HG02973 (cell line): ENCODE measurements around the gene PALM2AKAP2.

Experiments
- ATAC-seq: cut with Tn5 transposase; IDR thresholded peaks from one replicate; pipeline ENCODE4 v1.9.1; 2021; ENCODE audit warnings: moderate library complexity; ENCODE audit not compliant: unreplicated experiment

Gene PALM2AKAP2

DNA sequence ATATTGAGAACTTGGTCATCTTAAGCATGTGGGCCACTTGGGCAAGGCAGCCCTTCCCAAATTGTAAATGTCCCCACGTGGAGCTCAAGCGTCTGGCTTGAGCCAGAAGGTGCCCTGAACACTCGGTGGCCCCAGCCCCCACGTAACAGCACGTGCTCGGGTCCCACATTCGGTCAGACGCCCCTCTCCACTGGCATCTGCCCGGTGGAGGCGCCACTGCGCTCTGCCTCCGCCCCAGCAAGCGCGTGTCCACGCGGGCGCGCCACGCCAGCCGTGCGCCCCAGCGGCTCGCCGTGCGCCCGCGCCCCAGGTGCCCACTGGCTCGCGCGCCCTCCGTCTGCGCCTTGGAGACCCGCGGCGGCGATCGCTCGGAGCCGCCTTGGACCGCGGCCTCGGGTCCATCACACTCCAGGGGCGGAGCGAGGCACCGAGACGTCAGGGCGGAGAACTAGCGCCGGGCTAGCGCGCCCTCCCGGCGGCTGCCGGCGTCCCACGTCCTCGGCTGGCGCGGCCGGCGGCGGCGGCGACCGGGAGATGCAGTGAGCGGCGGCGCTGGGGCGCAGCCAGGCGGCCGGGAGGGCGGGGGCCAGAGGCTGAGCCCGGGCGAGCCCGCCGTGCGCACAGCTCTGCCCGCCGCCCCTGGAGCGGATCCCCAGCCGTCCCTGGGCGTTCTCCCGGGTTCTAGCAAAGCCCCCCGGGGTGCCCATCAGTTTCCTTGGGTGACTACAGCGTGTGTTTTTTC lies at the start of gene PALM2AKAP2:
Gene PALM2AKAP2, plus strand, starts transcription at position 488 of the 742 bp plus-strand sequence. CDS start 291 bp downstream, outside the sequence.
- ATAC-seq = no peak

DNA sequence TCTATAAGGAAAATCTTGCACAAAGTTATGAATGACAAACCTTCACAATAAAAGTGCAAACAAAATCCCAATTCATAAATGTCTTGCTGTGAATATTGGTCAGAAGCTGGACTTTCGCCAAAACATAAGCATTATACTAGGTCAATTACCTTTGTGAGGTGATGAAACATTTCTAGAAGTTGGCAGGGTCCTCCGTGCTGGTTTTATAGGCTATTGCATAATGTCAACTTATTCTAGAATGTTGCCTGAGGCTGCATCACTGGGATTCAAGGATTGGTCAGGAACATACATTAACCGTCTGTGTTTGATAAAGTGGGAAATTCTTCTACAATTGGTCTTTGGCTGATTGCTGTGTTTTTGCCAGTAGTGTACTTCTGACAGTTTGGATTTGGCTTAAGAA lies 49.8 kb upstream of the PALM2AKAP2 start:
- no peak for ATAC-seq

DNA sequence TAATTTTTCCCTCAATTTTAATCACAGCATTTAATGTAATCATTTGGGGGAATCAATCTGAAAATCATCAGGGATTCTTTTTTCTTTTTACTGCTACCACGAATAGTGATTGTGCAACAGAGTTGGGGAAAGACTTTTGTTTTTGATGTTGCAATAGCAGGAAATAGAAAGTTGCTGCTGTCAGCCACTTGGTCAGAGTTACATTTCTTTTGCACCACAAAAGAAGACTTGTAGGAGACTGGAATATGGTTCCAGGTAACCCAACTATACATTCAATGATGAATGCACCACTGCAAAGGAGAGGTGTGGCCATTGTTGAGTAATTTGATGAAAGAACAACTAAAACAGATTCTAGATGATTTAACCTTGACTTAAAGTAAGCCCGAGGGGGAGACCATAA lies 46.3 kb upstream of the PALM2AKAP2 start:
- ATAC-seq = no peak

DNA sequence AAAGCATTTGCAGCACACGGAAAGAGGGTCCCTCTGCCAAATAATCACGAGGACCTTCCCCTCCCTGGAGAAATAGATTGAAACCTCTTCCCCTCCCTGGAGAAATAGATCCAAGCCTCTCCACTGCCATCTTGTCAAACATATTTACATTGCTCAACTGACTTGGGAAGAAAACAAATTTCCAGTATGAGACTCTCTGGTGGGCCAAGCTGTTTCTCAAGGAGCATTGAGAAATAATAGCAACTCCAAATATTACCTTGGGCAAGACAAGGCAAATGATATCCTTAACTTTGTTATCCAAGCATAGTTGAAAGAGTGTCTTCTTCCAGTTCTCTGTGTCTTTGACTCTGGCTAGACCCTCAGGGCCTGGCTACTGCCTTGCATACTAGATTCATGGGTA lies 45.2 kb upstream of the PALM2AKAP2 start:
- no peak for ATAC-seq

DNA sequence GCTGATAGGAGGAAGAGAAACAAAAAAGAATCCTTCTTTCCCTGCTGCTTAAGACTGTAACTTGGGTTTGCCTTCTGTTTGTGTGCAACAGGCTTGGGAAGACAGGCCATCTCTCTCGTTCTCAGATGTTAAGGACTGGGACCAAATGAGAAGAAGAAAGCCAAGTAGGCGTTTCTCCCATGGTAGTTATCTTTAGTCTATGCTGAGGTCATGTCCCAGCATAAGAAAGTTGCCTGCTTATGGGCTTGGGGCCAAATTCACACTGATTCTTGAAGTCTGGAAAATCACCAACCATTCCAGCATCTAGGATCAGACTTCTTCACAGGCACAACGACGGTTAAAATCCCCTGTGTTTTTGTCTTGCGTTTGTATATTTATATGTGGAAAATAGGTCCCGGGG lies 44.2 kb upstream of the PALM2AKAP2 start:
- ATAC-seq = no peak

DNA sequence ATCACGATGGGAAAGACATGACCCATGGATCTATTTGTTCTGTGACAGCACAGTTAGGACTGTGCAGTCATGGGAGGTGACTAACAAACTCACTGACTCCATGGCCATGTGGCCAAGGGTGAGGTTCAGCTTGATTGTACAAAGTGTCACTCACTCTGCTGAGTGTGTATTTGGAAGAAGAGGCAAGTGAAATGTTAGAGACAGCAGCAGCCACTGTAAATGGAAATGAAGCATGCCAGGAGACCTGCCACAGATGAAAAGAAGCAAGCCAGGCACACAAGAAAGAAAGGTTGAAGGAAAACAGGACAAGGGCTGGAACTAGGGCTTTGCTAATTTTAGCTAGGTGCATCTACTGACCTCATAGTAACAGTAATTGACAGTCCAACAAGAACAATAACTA lies 42.7 kb upstream of the PALM2AKAP2 start:
- ATAC-seq = no peak

DNA sequence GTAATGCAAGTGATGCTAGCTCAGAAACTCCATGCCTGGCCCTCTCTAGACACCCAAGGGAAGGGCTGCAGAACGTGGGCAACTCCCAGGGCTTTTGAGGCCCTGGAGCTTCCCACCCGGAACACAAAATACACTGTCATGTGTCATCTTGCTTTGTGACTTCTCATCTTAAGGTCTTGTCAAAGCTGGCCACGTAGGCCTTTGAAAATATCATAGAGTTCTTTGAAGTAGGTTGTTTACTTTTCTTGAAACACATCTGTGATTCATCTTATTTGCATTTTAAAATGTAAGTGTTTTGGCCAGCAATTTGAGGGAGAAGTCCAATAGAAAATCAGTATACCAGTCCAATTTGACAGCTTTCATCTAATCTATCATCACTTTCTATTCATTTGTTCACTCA lies 40.2 kb upstream of the PALM2AKAP2 start:
- ATAC-seq = no peak

DNA sequence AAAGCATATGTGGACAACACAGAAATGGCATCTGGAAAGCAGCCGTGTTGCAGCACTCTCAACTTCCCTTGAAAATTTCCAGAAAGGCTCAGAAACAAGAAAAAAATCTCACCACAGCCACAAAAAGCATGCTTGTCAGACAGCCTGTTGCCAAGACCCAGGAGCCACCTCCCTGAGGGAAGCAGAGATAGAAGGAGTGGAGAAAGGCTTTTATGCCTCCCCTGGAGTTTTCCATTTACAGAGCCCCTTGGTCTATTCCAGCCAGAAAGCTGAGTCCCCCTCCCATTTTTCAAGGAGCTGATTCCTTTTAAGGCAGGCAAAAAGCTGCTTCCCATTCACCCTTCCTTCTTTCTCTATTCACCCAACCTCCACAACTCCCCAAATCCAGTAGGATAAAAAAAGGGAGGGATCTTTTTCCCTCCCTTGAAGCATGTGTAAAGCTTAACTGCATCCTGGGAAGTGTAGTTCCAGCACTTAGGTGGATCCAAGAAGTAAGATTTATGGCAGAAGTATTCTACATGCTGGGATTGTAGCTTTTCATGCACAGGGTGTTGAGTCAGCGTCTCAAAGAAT lies 37.1 kb upstream of the PALM2AKAP2 start:
- ATAC-seq = no peak

DNA sequence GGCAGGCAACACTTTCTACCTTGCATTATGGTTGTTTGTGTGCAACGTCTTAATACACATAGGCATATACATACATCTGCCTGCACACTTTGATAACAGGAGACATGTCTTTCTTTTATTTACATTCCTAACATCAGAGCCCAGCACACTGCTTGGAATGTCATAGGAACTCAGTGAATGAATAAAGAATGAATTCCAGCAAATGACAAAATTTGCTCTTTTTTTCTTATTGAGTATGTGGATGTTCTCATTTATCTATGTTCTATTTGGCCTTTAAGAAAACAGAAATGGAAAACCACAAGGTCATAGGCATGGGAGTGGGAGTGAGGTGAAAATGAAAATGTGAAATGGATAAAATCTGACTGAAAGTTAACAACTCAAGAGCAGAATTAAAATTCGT lies 36.3 kb upstream of the PALM2AKAP2 start:
- no peak for ATAC-seq

DNA sequence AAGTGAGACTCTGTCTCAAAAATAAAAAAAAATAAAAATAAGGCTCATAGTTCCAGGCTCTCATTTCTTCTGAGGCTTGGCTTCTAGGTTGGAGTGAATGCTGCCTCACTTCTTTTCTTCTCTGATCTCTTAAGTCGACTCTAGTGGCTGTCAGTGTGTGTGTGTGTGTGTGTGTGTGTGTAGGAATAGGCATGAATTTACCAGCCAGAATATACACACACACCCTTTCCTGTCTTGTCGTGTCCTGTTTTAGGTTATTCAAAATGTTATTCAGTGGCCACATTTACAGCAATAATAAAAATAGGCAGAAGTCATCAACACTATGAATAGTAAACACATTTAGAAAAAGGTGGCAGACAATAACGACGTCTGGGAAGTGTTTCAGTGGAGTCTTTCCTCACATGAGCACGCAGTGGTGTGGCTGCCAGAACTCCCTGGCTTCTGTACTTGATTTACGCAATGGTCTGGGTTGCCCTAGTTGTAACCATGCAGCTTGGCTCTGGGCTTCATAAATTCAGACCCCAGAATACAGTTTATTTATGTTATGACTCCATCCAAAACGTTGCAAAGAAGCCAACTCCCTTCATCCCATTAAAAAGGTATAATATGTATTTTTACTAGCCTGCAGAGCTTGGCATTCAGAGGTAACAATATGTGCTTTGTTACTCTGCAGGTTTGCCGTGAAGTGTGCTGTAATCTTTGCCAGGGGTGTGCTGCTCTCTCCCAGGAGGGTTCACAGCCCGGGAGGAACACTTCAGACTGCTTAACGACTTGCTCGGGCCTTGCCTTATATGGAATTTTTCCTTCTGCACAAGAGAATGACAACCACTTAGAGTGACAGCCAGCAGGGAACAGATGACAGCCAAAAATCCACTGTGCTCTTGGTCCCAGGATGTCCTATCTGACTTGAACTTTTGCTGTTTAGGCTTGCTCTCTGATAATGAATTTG lies 34.4 kb upstream of the PALM2AKAP2 start:
- ATAC-seq = no peak

DNA sequence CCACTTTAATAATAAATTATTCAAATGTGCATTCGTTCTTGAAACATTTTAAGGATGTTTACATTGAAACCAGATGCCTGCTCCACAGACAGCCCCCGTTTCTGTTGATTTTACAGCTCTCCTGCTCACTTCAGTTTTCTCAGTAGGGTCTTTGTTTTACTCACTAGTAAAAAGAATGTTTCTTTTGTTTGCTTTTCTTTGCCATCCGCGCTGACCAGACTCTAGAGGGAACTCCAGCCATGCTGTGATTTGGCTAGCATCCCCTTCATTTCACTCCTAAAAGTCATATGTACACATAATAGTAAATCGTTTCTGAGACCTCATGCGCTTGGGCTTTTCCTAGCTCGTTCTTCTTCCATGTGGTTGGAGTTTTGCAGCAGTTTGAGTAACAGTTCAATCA lies 28.7 kb upstream of the PALM2AKAP2 start:
- ATAC-seq = no peak

DNA sequence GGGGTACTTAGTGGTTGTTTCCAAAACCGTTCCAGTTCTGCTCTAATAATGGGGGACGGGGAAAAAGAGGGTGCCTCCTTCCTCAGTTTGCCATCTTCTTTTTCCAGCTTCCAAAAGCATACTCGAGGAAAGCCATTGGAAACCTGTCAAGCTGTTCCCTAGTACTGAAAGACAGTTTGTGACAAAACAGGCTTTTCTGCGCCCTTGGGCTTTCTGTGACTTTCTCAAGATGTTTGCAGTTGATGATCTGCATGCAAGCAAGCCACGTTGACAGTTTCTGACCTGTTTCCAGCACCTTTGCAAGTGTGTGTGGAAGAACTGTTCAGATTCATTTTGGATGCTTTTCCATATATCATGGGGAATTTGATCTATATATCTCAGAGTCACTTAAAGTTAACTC lies 26.7 kb upstream of the PALM2AKAP2 start:
- ATAC-seq = no peak

DNA sequence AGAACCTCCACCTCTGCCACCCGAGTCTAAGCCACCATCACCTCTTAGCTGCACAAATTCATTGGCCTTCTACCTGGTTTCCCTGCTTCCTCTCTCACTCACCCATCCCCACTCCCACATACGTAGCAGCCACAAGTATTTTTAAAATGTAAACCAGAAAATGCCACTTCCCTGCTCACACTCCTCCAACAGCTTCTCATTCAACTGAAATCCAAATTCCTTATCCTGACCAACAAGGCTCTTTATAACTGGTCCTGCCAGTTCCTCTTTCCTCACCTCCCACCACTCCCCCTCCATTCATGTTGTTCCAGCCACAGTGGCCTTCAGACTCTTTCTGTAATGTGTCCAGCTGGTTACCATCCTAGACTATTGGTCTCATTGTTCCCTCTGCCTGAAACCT lies 25.0 kb upstream of the PALM2AKAP2 start:
- no peak for ATAC-seq

DNA sequence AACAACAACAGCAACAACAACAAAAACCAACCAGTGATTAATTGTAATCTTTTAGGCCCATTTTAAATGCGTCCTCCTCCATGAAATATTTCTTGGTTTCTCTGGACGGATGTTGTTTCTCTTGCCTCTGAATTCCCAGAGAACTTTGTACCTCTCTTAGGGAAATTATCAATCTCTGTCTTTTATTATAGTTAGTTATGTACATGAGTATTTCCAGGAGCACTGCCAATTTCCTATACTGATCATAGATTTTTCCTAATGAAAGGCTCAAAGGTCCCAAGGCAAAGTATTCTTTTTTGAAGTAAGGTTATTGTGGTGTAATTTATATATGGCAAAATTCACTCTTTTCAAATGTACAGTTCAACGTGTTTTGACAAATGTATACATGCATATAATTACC lies 20.4 kb upstream of the PALM2AKAP2 start:
- ATAC-seq = no peak

DNA sequence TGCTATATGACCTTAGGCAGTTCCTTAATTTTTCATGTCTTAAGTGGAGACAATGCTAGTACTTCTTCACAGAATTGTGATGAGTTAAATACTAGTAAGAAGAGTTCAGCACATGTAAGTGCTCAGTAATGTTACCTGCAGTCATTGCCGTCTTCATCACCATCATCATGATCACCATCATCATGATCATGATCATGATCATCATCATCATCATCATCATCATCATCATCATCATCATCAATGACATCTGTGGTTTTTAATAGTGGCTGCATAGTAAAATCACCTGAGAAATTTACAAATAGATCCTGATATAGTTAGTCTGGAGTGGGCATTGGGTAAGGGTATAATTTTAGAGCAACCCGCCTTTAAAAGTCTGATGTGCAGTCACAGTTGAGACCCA lies 14.7 kb upstream of the PALM2AKAP2 start:
- ATAC-seq = no peak

DNA sequence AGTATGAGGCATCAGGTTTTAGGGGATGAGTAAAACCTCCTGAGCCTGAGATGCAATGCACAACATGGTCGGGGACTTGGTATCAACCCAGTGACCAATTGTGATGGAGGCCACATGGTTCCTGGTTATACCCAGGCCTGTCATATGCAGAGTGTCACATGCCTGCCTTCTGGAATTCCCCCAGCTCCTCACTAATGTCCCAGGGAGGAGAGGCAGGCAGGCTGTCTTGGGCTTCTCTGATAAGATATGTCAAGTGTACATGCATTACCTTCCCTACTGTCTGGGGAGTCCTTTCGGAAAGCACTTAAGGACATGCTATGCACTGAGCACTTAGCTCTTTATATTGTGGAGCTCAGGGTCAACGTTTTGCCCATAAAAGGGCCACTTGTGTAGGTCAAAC lies 14.2 kb upstream of the PALM2AKAP2 start:
- ATAC-seq = no peak

DNA sequence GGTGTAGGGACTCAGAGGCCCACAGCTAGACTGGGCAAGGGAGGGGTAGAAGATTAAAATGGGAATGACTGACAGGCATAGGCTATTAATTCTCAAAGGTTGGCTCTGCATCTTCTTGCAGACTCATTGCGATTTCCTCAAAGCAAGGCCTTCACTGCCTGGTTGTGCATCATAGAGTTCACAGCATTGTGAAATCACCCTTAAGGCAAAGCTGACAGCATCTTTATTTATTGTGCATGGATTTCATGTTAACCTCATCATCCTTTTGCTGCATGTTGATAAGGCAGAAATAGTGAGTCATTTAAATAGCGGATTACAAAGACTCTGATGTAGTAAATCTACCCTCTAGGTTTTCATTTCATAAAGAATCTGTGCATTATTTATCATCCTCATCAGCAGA lies 13.6 kb upstream of the PALM2AKAP2 start:
- no peak for ATAC-seq

DNA sequence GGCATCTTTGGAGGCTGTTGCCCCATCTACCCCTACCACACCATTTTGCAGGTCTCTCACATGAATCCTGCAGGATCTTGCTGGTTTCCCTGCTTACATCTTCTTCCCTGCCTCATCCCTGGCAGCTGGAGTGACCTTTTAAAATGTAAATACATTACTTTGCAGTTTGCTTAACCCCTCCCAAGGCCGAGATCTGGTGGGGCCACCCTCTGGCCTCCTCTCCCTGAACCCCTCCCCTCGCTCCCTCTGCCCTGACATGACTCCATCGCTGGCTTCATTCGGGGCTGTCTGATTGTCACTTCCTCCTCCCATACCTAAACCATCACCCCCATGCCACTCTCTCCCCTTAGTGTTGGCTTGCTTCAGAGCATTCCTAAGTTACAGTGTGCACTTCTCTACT lies 12.6 kb upstream of the PALM2AKAP2 start:
- no peak for ATAC-seq

DNA sequence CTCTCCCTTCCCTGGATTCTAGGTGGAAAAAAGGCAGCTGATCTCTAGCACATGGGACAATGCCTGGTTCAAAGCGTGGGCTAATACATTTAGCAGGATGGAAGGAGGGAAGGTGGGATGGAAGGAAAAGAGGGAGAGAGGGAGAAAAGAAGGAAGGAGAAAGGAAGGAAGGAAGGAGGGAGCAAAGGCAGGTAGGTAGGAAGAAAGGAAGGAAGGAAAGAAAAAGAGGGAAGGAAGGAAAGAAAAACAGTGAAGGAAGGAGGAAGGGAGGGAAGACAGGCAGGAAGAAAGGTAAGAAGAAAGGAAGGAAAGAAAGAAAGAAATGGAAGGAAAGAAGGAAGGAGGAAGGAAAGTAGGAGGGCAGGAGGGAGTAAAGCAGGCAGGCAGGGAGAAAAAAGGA lies 12.2 kb upstream of the PALM2AKAP2 start:
- ATAC-seq = no peak

DNA sequence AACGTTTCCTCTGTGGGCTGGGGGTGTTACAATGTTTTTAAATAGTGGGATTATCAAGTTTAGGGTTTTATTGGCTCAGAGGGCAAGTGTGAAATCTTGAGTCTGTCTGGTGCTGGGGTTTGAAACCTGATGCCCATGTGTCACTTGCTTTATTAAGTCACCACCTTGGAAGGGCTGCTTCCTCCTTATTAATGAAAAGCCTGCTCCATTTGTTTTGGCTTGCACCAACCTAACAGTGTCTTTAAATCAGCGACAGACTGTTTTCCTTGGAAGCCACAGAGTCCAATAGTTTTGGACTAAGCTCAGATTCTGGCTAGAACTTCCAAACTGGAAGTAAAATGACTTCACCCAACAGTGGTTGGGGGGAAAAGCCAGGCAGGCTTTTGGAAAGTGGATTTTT lies 10.7 kb upstream of the PALM2AKAP2 start:
- ATAC-seq = no peak

DNA sequence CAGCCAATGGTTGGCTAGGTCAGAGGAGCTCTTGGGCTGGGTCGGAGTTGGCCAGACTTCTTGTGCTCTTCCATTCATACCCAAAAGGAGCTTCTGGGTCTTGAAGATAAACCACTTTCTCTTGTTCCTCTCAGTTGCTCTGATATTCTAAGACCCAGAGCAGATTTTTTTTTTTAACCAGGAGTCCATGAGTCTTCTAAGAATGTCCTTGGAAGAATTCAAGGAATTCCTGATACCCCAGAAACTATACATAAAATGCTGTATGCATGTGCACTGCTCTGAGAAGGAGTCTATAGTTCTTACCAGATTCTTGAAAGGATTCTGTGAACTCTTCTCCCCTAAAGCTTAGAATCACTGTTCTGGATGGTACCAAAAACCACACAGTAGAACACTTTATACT lies 9.9 kb upstream of the PALM2AKAP2 start:
- no peak for ATAC-seq

DNA sequence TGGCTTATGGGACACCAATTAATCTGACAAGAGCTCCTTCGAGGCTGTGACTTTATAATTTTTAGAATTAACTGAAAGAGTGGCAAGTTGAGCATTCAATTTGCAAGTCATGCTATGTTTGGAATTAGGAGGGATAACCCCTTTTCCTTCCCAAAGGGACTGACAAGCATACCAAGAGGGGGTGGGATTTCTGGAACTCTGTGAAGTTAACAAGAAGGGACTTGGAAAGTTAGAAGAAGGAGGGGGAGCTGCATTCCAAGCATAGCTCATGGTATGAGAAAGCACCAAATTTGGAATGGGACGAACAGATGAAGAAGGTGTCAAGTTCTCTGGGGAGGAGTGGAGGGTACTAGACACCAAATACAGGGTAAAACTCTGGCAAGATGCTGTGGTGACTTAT lies 8.9 kb upstream of the PALM2AKAP2 start:
- ATAC-seq = no peak
